ENCODE data around the gene NOL4L.
"Not testable (repeated sequence)": the region's sequence is repeated elsewhere in the genome, so short reads cannot be mapped to it uniquely, and the experiment has no call there.

NOL4L gene

GRCh38 chr20:32596681-32597252 is 11.6 kb upstream of the NOL4L start:
- no peak for DNase-seq (ENCODE audit: low read depth in 2 of 2)

- no peak for DNase-seq (ENCODE audit: low read depth in 2 of 2)
Measured at GRCh38 chr20:32595143-32595542, 10.0 kb upstream of the NOL4L start.

DNA sequence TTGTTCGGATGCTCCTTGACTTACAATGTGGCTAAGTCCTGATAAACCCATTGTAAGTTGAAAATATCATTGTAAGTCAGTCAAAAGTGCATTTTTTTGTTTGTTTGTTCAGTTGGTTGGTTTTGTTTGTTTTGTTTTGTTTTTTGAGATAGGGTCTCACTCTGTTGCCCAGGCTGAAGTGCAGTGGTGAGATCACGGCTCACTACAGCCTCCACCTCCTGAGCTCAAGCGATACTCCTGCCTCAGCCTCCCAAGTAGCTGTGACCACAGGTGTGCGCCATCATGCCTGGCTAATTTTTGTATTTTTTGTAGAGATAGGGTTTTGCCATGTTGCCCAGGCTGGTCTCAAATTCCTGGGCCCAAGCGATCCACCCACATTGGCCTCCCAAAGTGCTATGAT is 9.5 kb upstream of the NOL4L start:
- DNase-seq (ENCODE audit: low read depth in 2 of 2), result not testable (repeated sequence)

- no peak for DNase-seq (ENCODE audit: low read depth in 2 of 2)
Measured at GRCh38 chr20:32594204-32594603, 9.1 kb upstream of the NOL4L start.

GRCh38 chr20:32592616-32593015 is 7.5 kb upstream of the NOL4L start:
- not testable (repeated sequence) for DNase-seq (ENCODE audit: low read depth in 2 of 2)

- no peak for DNase-seq (ENCODE audit: low read depth in 2 of 2)
Measured at GRCh38 chr20:32592022-32592421, 6.9 kb upstream of the NOL4L start.

- no peak for DNase-seq (ENCODE audit: low read depth in 2 of 2)
Measured at GRCh38 chr20:32589769-32590168, 4.6 kb upstream of the NOL4L start.

GRCh38 chr20:32589256-32589655 is 4.1 kb upstream of the NOL4L start:
- DNase-seq (ENCODE audit: low read depth in 2 of 2), result no peak

DNA sequence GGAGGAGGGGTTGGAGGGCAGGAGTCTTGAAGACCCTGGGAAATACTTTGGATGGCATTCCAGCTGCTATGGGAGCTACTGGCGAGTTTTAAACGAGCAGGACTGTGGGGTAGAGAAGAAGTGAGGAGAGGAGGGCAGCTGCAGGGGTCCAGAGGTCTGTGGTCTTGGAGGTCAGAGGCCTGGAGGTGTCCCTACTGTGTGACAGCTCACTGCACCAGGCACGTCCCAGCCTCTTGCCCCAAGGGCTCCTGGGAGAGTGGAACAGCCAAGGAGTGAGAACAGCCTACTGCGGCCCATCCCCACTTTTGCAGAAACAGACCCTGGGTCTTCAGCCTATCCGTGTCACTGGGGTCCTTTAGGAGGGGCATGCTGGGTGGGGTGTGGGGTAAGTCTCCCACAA is 2.9 kb upstream of the NOL4L start:
- DNase-seq (ENCODE audit: low read depth in 2 of 2), result no peak

- DNase-seq (ENCODE audit: low read depth in 2 of 2), result no peak
Measured at GRCh38 chr20:32586291-32586690, 1.2 kb upstream of the NOL4L start.

GRCh38 chr20:32585586-32586127 is 524 bp upstream of the NOL4L start:
- no peak for DNase-seq (ENCODE audit: low read depth in 2 of 2)

DNA sequence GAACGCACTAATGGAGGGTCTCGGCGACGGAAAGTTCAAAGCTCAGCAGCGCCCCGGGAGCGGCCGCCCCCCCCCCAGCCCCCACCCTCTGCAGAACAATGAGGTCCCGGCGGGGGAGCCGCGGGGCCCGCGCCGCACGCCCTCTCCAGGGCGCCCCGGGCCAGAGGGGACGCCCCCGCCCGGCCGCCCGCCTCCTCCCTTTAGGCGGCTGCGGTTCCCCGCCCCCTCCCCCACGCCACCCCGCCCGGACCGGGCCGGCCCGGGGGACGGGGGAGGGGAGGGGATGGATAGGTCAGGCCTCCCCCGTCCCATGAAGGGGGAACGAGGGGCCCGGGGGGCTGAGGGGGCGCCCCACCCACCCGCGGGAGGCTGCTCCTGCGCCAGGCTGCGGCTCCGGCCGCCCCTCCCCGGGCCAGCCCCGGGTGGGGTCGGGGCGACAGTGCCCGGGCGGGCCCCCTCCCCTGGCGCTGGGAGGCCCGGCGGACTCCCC is 1.5 kb downstream of the NOL4L start:
- DNase-seq (ENCODE audit: low read depth in 2 of 2), result no peak

GRCh38 chr20:32582659-32583580 is 2.2 kb downstream of the NOL4L start:
- DNase-seq (ENCODE audit: low read depth in 2 of 2), result no peak

DNA sequence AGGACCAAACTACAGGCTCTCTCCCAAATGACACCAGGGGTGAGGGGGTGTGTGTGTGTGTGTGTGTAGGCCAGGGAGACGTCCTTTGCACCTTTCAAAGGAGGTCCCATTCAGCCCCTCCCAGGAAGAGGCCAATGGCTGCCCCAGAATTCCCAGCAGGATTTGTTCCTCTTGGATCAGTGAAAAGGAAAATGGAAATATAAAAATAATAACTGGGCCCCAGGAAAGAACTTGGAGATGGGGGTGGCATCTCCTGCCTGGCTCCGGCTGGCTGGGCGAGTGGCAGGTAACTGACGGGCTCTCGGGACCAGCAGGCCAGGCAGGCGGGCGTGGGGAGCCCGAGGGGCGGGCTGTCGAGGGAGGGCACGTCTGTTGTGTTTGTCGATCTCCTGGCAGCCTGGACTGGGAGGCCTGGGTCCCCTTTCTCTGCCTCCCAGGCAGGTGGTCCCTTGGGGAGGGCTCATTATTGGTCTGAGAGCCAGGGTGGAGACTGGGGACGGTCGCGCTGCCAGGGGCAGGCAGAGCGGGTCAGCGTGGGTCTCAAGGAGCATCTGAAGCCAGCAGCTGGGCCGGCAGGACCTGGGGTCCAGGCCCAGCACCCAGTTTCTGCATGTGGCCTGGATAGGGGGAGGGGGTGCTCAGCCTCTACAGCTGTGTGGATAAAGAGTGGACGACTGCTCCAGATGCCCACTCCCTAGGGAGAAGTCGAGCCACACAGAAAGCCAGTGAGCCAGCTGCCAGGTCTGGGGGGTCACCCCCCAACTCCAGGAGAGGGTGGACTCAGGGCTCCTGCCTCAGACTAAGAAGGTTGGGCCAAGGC is 3.1 kb downstream of the NOL4L start:
- no peak for DNase-seq (ENCODE audit: low read depth in 2 of 2)

DNA sequence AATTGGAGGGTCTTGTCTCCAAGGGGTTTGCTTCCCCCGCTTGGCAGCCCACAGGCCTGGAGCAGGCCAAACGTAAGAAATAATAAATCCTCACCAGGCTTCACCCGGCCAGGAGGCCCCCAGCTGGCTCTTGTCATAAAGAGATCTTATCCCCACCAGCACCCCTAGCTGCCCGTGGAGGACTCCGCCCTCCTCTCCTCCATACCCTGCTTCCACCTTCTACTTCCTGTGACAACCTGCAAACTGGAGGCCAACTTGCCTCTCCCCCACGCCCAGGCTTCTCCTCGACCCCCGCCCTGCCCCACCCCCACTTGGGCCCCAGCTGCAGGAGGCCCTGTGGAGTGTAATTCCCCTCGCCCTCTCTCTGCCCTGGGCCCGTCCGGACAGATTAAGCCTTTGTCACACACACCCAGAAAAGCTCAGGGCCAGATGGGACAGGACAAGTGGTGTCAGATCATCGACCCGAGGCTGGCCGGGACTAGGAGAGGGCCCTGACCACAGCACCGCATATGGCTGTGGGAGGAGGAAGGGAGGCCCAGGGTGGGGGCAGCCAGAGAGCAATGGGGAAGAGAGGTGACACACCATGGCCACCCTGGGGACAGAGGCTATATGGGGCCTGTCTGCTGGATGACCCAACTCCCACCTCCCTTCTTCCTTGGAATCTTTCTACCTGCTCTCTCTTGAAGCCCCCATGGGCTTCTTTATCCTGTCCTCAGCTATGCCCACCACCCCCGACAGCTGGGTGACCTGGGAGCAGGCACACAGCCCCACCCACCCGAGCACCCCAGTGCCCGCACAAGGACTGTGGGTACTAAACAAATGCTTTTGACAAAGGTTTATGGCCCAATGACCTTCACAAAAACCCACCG is 3.9 kb downstream of the NOL4L start:
- no peak for DNase-seq (ENCODE audit: low read depth in 2 of 2)

- no peak for DNase-seq (ENCODE audit: low read depth in 2 of 2)
Measured at GRCh38 chr20:32580219-32580969, 4.7 kb downstream of the NOL4L start.

DNA sequence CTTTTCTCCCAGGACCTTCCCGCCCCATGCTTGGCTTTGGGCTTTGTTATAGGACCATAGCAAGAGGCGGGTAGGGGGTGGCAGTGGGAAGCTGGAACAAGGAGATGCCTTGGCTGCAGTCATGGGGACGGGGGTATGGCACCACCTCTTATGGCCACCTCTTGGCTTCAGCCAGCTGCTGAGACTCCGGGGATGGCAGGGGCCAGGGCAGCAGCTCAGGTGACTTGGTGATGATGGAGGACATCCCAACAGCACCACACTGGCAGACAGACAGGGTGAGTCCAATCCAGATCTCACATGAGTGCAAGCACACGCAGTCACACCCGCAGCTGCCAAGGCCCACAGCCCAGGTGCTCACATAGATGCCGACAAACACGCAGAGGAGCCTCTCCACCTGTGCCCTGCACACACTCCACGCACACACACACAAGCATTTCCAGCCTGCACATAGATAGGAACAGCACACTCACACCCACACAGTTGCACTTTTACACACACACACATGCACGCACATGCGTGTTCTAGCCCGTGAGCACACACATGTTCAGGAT is 6.2 kb downstream of the NOL4L start:
- no peak for DNase-seq (ENCODE audit: low read depth in 2 of 2)

DNA sequence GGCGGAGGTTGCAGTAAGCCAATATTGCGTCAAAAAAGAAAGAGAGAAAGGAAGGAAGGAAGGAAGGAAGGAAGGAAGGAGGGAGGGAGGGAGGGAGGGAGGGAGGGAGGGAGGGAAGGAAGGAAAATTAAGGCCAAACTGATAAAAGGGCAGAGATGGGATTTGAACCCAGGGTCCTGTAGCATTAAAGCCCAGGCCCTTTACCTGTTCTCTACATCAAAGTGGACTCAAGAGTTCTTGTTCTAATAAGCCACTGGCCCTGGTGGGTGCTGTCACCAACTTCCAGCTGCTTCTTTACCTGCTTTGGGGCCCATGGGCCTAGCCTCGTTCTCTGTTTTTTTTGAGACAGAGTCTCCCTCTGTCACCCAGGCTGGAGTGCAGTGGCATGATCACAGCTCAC is 7.1 kb downstream of the NOL4L start:
- not testable (repeated sequence) for DNase-seq (ENCODE audit: low read depth in 2 of 2)

DNA sequence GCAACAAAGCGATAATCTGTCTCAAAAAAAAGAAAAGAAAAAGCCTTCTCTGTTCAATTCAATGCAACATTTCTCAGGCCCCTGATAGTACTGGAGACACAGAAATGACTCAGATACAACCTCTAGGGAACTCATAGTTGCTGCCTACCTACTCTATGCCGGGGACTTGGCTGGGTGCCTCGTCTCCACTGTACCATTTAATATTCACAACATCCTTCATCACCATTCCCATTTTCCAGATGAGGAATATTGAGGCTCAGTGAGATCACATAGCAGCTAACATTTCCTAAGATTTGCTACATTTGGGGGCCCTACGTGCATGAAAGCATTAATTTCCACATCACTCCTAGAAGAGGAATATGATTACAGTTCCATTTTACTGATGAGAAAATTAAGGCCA is 7.5 kb downstream of the NOL4L start:
- no peak for DNase-seq (ENCODE audit: low read depth in 2 of 2)

DNA sequence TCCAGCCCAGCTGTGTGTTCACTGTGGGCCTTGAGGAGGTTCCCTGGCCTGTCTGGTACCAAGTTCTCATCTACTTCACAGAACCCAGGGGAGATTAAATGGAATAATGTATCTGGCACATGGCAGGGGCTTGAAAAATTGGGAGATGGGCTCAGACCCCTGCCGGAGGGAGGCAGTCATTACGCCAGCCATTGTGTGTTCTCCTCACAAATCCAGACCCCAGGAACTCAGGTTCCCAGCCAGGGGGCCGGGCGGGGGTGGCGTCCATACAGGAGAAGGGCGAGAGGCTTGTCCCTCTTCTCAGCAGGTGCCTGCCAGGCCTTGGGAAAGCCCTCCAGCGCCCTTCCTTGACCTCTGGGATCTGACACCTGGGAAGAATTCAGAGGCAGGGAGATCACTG is 8.1 kb downstream of the NOL4L start:
- DNase-seq (ENCODE audit: low read depth in 2 of 2), result no peak

All from stimulated activated CD8-positive, alpha-beta memory T cell treated with anti-CD3 and anti-CD28 coated beads, Interleukin-2, amount 100 ng/mL, for 1 hour (primary cell).